CD4-positive, alpha-beta T cell treated with Interferon alpha-2 for 1 hour (primary cell): ENCODE data around the gene COIL.

Source experiments
- DNase-seq, 2 donors: peaks; one replicate each; pipeline ENCODE4 v3.0.0-alpha.2; 2020 to 2022

COIL gene

GRCh38 chr17:56934280-56934679 is 26.6 kb downstream of the COIL start:
- DNase-seq: no peak

GRCh38 chr17:56933868-56934267 is 27.0 kb downstream of the COIL start:
- no peak for DNase-seq

- no peak for DNase-seq
These were observed 27.6 kb downstream of the COIL start for GRCh38 chr17:56933151-56933745.

GRCh38 chr17:56930739-56931337 is 30.0 kb downstream of the COIL start:
- DNase-seq: no peak

- DNase-seq: no peak
These were observed 31.4 kb downstream of the COIL start for GRCh38 chr17:56929362-56929969.

GRCh38 chr17:56928586-56928985 is 32.3 kb downstream of the COIL start:
- no peak for DNase-seq

GRCh38 chr17:56926704-56927103 is 34.1 kb downstream of the COIL start:
- DNase-seq: no peak

GRCh38 chr17:56926270-56926669 is 34.6 kb downstream of the COIL start:
- DNase-seq: no peak

- no peak for DNase-seq
These were observed 35.8 kb downstream of the COIL start for GRCh38 chr17:56925088-56925487.

GRCh38 chr17:56919717-56920116 is 41.1 kb downstream of the COIL start:
- no peak for DNase-seq

- peak in 1 of 2 donors; percentile 65 for DNase-seq
These were observed 41.9 kb downstream of the COIL start for GRCh38 chr17:56918916-56919315.

GRCh38 chr17:56917559-56918296 is 43.1 kb downstream of the COIL start:
- DNase-seq: no peak

- DNase-seq: no peak
These were observed 46.1 kb downstream of the COIL start for GRCh38 chr17:56914581-56915273.

- peak; percentile 94 to 95 for DNase-seq
These were observed 46.8 kb downstream of the COIL start, which contains the start of gene TRIM25 for GRCh38 chr17:56913867-56914580. TRIM25 (minus strand) TSS chr17:56914049; CDS start chr17:56913988, 61 bp downstream.

GRCh38 chr17:56913353-56913866 is 47.4 kb downstream of the COIL start:
- no peak for DNase-seq

- DNase-seq: no peak
These were observed 47.9 kb downstream of the COIL start for GRCh38 chr17:56913000-56913311.

- peak in 1 of 2 donors; percentile 29 for DNase-seq
These were observed 48.5 kb downstream of the COIL start for GRCh38 chr17:56912105-56912999.

GRCh38 chr17:56910509-56911235 is 50.2 kb downstream of the COIL start:
- no peak for DNase-seq

GRCh38 chr17:56909742-56910508 is 50.9 kb downstream of the COIL start:
- no peak for DNase-seq
